Stomach smooth muscle (tissue), 2 donors: Measurements from ENCODE around the gene KIF1B.

ENCODE experiments used
- H3K27ac ChIP-seq: one replicate; pipeline ENCODE4 v1.7.0; 2013; ENCODE audit warnings: mild to moderate bottlenecking, low read length, inconsistent platforms
- H3K27me3 ChIP-seq, 2 donors: one replicate each; pipeline ENCODE4 v1.7.0; 2013; ENCODE audit warnings: low read length in 2 of 2; ENCODE audit not compliant: insufficient read depth in 2 of 2, control insufficient read depth in 1 of 2
- H3K36me3 ChIP-seq, 2 donors: one replicate each; pipeline ENCODE4 v1.7.0; 2013; ENCODE audit warnings: low read length in 2 of 2; ENCODE audit not compliant: control insufficient read depth in 2 of 2, insufficient read depth in 2 of 2
- H3K4me1 ChIP-seq: one replicate; pipeline ENCODE4 v1.7.0; 2013; ENCODE audit warnings: low read length; ENCODE audit not compliant: control insufficient read depth, insufficient read depth
- H3K4me3 ChIP-seq, 2 donors: one replicate each; pipeline ENCODE4 v1.7.0; 2013; ENCODE audit warnings: low read length in 2 of 2
- H3K9ac ChIP-seq, 2 donors: one replicate each; pipeline ENCODE4 v1.7.0; 2013; ENCODE audit warnings: low read length in 2 of 2, mild to moderate bottlenecking in 1 of 2
- H3K9me3 ChIP-seq, 2 donors: one replicate each; pipeline ENCODE4 v1.7.0; 2013; ENCODE audit warnings: low read length in 2 of 2; ENCODE audit not compliant: control insufficient read depth in 2 of 2
- donor health status: healthy.
- donor health status: Pancreatic carcinoma.

Gene KIF1B

DNA sequence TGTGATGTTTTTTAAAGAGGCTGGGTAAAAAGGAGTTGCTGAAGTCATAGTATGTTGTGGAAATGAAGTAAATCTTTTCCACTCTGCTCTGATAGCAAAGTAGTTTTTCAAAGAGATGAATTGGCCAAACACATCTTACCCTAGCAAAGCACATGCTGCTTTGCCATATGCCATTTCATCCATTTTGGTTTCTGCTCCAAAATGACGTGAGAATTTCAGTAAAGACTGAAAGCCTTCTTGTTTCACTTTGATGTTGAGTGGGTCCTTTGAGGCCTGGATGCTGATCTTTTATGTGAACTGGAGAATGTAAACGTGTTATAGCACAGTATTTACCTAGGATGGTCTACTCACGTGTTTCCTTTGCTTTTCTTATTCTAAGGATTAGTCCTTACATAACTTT, 115.2 kb downstream of the KIF1B start:
- no peak overlapping the region for H3K9ac ChIP-seq
- H3K36me3 ChIP-seq = peaks cover 24 to 31% of the 10 kb centered on the region in 2 donors
- H3K27ac ChIP-seq = no peak overlapping the region

DNA sequence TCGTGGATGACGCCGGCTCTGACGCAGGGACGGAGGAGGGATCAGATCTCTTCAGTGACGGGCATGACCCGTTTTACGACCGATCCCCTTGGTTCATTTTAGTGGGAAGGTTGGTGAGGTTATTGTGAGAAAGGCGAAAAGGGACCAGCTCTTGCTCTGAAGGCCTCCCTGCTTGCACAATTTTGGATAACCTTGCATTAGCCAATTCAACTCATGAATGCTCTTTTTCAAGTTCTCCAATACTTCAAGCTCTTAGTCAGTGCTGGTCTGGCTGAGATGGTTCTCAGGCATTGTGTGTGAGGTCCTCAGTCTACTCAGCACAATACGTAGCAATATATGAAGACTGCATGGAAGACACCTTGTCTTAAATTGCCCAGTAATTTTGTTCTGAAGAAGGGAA, 115.9 kb downstream of the KIF1B start:
- Histone ChIP-seq H3K4me3 (no peak overlapping the region), H3K27me3 (no peaks in the 10 kb centered on the region), H3K9me3 (no peaks in the 10 kb centered on the region), H3K27ac (no peak overlapping the region), H3K4me1 (no peaks in the 10 kb centered on the region), H3K9ac (no peak overlapping the region), H3K36me3 (peaks cover 24 to 31% of the 10 kb centered on the region in 2 donors)

More for the DNA sequence above, 115.2 kb downstream of the KIF1B start:
- Histone ChIP-seq H3K9me3 (no peaks in the 10 kb centered on the region), H3K4me1 (no peaks in the 10 kb centered on the region), H3K4me3 (no peak overlapping the region), H3K27me3 (no peaks in the 10 kb centered on the region)

DNA sequence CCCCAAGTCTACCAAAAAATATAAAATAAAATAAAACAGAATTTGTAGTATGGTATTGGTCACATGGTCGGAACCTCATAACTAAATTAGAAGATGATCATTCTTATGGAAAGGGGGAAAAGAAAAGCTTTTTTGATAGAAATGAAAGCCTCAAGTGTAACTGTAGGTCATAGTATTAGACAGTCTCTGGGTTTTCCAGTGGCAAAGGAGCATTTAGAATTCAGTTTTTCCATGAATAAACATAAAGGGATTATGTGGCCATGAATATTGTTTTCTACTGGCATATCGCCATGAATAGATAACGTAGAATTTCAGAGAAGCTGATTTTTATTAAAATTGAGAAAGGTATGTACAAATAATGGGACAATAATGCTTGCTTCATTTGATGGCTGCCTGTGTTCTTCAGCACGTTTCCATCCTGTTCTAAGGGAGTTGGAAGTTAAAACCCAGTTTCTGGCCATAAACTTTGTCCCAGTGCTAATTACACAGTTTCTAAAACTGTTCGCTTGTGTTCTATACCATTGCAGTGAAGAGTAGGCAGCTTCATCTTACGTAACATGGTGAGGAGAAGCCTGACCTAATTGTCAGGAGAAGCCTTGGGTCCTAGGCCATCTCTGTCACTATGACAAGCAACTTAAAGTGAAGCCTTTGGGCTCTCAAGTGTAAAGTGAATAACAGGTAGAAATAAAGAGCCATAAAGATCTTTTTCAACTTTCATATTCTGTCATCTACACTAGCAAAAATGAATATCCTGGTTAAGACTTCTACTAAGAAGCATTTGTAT, 118.0 kb downstream of the KIF1B start:
- Histone ChIP-seq H3K9ac (no peak overlapping the region), H3K36me3 (peaks cover 14 to 23% of the 10 kb centered on the region in 2 donors), H3K4me3 (no peak overlapping the region), H3K4me1 (no peaks in the 10 kb centered on the region), H3K9me3 (no peaks in the 10 kb centered on the region), H3K27ac (no peak overlapping the region), H3K27me3 (no peaks in the 10 kb centered on the region)

DNA sequence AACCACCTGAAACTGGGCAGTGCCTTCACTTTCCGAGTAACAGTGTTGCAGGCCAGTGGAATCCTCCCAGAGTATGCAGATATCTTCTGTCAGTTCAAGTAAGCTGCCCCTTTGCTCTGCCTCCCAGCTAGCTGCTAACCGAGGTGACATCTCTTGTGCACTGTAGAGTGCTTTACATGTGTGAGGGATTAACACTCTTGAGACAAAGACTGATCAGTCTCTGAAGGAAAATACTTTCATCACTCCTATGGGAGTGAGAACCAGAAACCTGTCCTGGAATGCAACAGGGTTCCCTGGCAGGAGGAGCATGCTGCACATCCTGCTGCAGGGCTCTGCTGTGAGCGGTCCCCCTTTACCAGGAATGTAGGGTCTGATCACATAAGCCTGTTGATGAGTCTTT, 127.1 kb downstream of the KIF1B start:
- Histone ChIP-seq H3K4me1 (no peaks in the 10 kb centered on the region), H3K27me3 (no peaks in the 10 kb centered on the region), H3K27ac (no peak overlapping the region), H3K9ac (no peak overlapping the region), H3K4me3 (no peak overlapping the region), H3K36me3 (peaks cover 38 to 40% of the 10 kb centered on the region in 2 donors), H3K9me3 (no peaks in the 10 kb centered on the region)

DNA sequence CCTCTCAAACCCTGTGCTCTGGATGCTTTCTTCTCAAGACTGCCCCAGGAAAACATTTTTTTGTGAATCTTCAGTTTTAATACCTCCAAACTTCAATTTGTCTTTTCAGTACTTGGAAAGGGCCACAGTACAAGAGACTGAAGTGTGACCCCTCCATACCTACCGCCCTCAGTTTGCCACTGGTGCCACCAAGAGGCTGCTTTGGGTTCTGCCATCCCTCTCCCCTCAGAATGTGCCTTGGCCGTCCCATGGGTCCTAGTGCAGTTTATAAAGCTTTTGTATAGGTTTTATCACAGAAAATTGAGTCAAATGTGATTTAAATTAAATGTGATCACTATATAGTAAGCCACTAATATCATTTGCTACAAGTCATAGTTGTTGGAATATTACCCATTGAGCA, 127.7 kb downstream of the KIF1B start:
- Histone ChIP-seq H3K27me3 (no peaks in the 10 kb centered on the region), H3K9ac (no peak overlapping the region), H3K36me3 (peaks cover 42 to 44% of the 10 kb centered on the region in 2 donors), H3K9me3 (no peaks in the 10 kb centered on the region), H3K4me3 (no peak overlapping the region), H3K4me1 (no peaks in the 10 kb centered on the region), H3K27ac (no peak overlapping the region)

- H3K27me3 ChIP-seq = no peaks in the 10 kb centered on the region
- no peak overlapping the region for H3K9ac ChIP-seq
- no peaks in the 10 kb centered on the region for H3K4me1 ChIP-seq
- no peaks in the 10 kb centered on the region for H3K9me3 ChIP-seq
- peaks cover 44 to 47% of the 10 kb centered on the region in 2 donors for H3K36me3 ChIP-seq
- H3K4me3 ChIP-seq = no peak overlapping the region
- no peak overlapping the region for H3K27ac ChIP-seq
Observed at GRCh38 chr1:10338611-10339010, 128.2 kb downstream of the KIF1B start.

- H3K4me3 ChIP-seq = no peak overlapping the region
- no peaks in the 10 kb centered on the region for H3K4me1 ChIP-seq
- no peaks in the 10 kb centered on the region for H3K9me3 ChIP-seq
- peaks cover 48 to 51% of the 10 kb centered on the region in 2 donors for H3K36me3 ChIP-seq
- no peak overlapping the region for H3K27ac ChIP-seq
- no peak overlapping the region for H3K9ac ChIP-seq
- no peaks in the 10 kb centered on the region for H3K27me3 ChIP-seq
Observed at GRCh38 chr1:10339036-10339567, 128.7 kb downstream of the KIF1B start.

DNA sequence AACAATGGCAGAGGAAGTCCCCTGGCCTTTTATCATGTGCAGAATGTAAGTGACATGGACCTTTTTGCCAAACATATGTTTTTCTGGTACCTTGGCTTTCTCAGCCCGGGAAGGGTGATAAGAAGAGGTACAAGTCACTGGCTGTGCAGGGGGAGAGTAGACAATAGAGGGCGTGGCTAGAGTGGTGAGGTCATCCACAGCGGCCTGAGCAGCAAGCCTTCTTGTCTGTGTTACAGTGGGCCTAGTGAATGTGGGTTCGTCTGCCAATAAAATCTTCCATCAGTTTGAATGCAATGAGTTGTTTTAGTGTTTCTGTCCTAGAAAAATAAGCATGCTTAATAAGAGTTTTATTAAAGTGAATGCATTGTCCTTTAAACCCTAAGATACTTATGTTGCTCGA, 129.4 kb downstream of the KIF1B start:
- H3K4me3 ChIP-seq = no peak overlapping the region
- no peaks in the 10 kb centered on the region for H3K9me3 ChIP-seq
- H3K4me1 ChIP-seq = no peaks in the 10 kb centered on the region
- H3K27me3 ChIP-seq = no peaks in the 10 kb centered on the region
- peaks cover 46 to 52% of the 10 kb centered on the region in 2 donors for H3K36me3 ChIP-seq
- no peak overlapping the region for H3K27ac ChIP-seq
- H3K9ac ChIP-seq = no peak overlapping the region

- H3K27ac ChIP-seq = no peak overlapping the region
- H3K27me3 ChIP-seq = no peaks in the 10 kb centered on the region
- peaks cover 42 to 51% of the 10 kb centered on the region in 2 donors for H3K36me3 ChIP-seq
- no peak overlapping the region for H3K4me3 ChIP-seq
- no peaks in the 10 kb centered on the region for H3K4me1 ChIP-seq
- H3K9ac ChIP-seq = no peak overlapping the region
- H3K9me3 ChIP-seq = no peaks in the 10 kb centered on the region
Observed at GRCh38 chr1:10340930-10341590, 130.7 kb downstream of the KIF1B start.

GRCh38 chr1:10347109-10347508, 136.7 kb downstream of the KIF1B start:
- Histone ChIP-seq H3K4me3 (no peak overlapping the region), H3K9me3 (no peaks in the 10 kb centered on the region), H3K27ac (no peak overlapping the region), H3K9ac (no peak overlapping the region), H3K27me3 (no peaks in the 10 kb centered on the region), H3K4me1 (no peaks in the 10 kb centered on the region), H3K36me3 (peaks cover 38 to 49% of the 10 kb centered on the region in 2 donors)

DNA sequence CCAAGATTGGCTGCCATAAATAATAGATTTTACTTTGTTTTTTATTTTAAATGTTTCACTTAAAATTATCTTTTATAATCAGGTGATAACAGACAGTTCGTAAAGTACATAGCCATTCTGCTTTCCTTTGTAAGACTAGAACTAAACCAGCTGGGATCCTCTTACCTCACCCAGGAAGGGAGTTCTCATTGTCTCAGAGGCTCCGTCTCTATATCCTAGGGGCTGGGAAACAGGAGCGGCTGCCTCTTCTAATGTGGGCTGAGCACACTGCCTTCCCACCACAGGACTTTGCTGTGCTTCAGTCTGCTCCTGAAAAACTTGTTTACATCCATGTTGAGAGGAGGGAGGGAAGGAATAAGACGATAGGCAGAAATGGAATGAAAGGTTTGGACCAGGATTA, 142.9 kb downstream of the KIF1B start:
- Histone ChIP-seq H3K4me1 (no peaks in the 10 kb centered on the region), H3K27ac (no peak overlapping the region), H3K9ac (no peak overlapping the region), H3K9me3 (no peaks in the 10 kb centered on the region), H3K36me3 (peaks cover 23 to 28% of the 10 kb centered on the region in 2 donors), H3K4me3 (no peak overlapping the region), H3K27me3 (no peaks in the 10 kb centered on the region)
